Vagina (tissue), 2 donors: ENCODE data around the gene MRPL18. TPM values are rescaled to one million over a fixed set of nuclear protein-coding genes. Genes with fewer than 3 reads are reported as not detected.
A peak's percentile ranks its signal among the peaks of the same experiment; 100 is the strongest.

Source experiments
- DNase-seq, 2 donors: peaks; one replicate each; pipeline ENCODE4 v3.0.0-alpha.2; 2017; ENCODE audit errors: extremely low spot score in 2 of 2
- H3K27ac ChIP-seq: fragments of 200-600 bp; sonication (generic); one replicate; pipeline ENCODE4 v1.5.1; 2019
- H3K27me3 ChIP-seq: fragments of 200-600 bp; sonication (generic); one replicate; pipeline ENCODE4 v1.5.1; 2019
- H3K36me3 ChIP-seq, 2 donors: fragments of 200-600 bp; sonication (generic); one replicate each; pipeline ENCODE4 v1.5.1; 2017 to 2019
- H3K4me1 ChIP-seq: fragments of 200-600 bp; sonication (generic); one replicate; pipeline ENCODE4 v1.5.1; 2019
- H3K4me3 ChIP-seq, 2 donors: fragments of 200-600 bp; sonication (generic); 1 replicate in 1 of 2; 2 replicates in 1 of 2; pipeline ENCODE4 v1.5.1; 2016 to 2019
- H3K9me3 ChIP-seq: fragments of 200-600 bp; sonication (generic); one replicate; pipeline ENCODE4 v1.5.1; 2019
- POLR2A ChIP-seq, 2 donors: fragments of 450-650 bp; IDR thresholded peaks; one replicate each; pipeline ENCODE4 v1.6.1; 2017; ENCODE audit warnings: antibody characterized with exemption in 2 of 2, mild to moderate bottlenecking in 2 of 2, moderate library complexity in 2 of 2
- POLR2AphosphoS5 ChIP-seq, 2 donors: sonication (generic); formaldehyde crosslinking; IDR thresholded peaks; one replicate each; pipeline ENCODE4 v1.9.0; 2017; ENCODE audit warnings: antibody characterized with exemption in 2 of 2, mild to moderate bottlenecking in 2 of 2, low read depth in 1 of 2; ENCODE audit not compliant: insufficient read depth in 1 of 2
- intact Hi-C: fragments of 100-400 bp; cut with DNase I; formaldehyde crosslinking; loops from one replicate; pipeline ENCODE4 v1.15.1; 2023
- total RNA-seq: library from RNA; depleted of rRNA; stranded (reverse); fragments of >200 nt; gene quantifications from one replicate; pipeline ENCODE4 v1.2.3, GENCODE V29; 2016
- TF ChIP-seq, protein P1 (sequence below), 3 experiments: fragments of 450-650 bp in 2 of 3; fragments of 200-600 bp in 1 of 3; sonication (generic) in 1 of 3; IDR thresholded peaks; one replicate each; pipeline ENCODE4 v1.5.1; 2017 to 2019; ENCODE audit warnings: antibody characterized with exemption in 3 of 3, mild to moderate bottlenecking in 2 of 3, moderate library complexity in 2 of 3

Gene MRPL18
- total RNA-seq, 1 donor from 2014 or later = 58.7 TPM

DNA sequence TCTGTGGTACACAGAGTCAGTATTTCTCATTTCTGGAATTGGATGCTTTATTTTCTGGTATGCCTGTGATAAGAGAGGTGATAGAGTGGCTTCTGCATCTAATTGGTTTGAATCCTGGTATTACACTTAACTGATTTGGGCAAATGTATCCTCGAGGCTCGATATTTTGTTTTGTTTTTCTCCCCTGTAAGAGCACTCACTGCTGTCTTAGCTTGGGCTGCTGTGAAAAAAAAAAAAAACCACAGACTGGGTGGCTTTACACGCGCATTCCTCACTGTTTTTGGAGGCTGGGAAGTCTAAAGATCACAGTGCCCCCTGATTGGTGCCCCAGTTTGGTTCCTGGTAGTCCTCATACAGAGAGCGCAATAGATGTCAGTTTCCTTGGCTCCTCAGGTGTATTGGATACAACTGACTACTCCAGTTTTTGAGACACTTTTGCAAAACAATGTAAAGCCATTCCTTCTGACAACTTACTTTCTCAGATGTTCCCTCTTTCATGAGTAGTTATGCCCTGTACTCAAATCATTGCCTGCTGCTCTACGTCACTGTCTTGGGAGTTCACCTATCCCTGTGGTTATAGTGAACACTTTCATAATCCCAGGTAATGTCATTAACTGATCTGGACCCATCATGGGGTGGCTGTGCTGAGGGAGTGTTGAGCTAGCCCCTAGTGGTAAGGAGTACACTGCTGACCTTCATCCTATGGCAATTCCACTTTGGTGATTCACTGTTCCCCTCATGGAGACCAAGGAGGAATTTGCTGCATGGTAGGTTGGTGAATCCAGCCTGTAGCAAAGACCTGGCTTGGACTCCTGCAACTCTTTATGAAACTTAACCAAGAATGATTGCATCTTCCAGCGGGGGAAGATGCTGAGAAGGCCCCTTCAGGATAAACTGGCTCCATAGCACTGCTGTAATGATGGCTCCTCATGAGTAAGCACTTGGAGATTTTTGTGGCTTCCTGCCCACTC lies 32.0 kb upstream of the MRPL18 start:
- Histone ChIP-seq H3K27me3 (no peaks in the 10 kb centered on the region), H3K9me3 (no peaks in the 10 kb centered on the region), H3K36me3 (peaks cover 0 to 45% of the 10 kb centered on the region in 2 donors), H3K4me1 (peaks cover 25% of the 10 kb centered on the region), H3K27ac (no peak overlapping the region), H3K4me3 (no peak overlapping the region)
- no peak for DNase-seq
- TF ChIP-seq POLR2A (IDR thresholded peaks at IDR 0.05) = no peak
- intact Hi-C loops = no loop called here

DNA sequence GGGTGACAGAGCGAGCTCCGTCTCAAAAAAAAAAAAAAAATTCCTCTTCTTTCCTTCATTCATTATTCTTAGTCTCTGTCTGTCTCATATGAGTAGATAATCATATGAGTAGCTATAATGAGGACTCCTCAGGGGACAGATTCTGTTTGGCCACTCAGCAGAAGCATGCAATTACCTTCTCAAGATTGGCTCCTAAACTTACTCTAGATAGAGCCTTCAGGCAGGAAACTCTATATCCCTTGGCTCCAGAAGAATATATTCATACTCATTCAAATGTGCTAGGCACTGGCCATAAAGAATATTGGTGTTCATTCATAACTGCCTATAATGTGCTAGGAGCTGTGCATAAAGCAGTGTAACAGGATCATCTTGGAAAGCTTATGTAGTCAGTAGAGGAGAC lies 30.6 kb upstream of the MRPL18 start:
- Histone ChIP-seq H3K4me3 (no peak overlapping the region), H3K27ac (no peak overlapping the region), H3K27me3 (no peaks in the 10 kb centered on the region), H3K4me1 (peaks cover 25% of the 10 kb centered on the region), H3K9me3 (no peaks in the 10 kb centered on the region), H3K36me3 (peaks cover 0 to 38% of the 10 kb centered on the region in 2 donors)
- TF ChIP-seq, protein P1, sequence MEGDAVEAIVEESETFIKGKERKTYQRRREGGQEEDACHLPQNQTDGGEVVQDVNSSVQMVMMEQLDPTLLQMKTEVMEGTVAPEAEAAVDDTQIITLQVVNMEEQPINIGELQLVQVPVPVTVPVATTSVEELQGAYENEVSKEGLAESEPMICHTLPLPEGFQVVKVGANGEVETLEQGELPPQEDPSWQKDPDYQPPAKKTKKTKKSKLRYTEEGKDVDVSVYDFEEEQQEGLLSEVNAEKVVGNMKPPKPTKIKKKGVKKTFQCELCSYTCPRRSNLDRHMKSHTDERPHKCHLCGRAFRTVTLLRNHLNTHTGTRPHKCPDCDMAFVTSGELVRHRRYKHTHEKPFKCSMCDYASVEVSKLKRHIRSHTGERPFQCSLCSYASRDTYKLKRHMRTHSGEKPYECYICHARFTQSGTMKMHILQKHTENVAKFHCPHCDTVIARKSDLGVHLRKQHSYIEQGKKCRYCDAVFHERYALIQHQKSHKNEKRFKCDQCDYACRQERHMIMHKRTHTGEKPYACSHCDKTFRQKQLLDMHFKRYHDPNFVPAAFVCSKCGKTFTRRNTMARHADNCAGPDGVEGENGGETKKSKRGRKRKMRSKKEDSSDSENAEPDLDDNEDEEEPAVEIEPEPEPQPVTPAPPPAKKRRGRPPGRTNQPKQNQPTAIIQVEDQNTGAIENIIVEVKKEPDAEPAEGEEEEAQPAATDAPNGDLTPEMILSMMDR (IDR thresholded peaks at IDR 0.05) = no peak
- TF ChIP-seq POLR2AphosphoS5 (IDR thresholded peaks at IDR 0.05; ENCODE audit: insufficient read depth in 1 of 2, low read depth in 1 of 2) (no peak), POLR2A (IDR thresholded peaks at IDR 0.05) (no peak)
- intact Hi-C loops = loop anchor here (5.0 kb wide), 1 partner anchor 32 kb away; the partner anchor contains the start of gene WTAP
- no peak for DNase-seq

DNA sequence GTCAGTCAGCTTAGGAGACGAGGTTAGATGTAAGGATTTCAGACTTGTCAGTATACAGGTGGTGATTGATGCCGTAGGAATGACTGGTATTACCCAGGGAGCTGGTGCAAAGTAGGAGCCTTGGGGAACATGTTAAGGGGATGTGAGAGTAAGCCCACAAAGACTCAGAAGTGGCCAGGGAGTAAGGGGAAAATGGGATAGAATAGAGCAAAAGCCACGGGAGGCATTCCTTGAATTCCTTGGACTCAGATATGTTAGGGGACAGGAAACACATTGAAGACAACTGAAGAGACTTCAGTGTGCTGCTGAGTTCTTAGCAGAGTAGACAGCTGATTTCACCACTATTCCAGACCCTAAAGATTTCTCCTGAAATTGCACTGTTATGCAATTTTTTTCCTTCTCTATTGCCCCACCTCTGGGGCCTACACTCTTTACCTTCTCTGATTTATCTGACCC lies 29.6 kb upstream of the MRPL18 start:
- no peaks in the 10 kb centered on the region for H3K27me3 ChIP-seq
- no peak for DNase-seq
- H3K4me1 ChIP-seq = peaks cover 25% of the 10 kb centered on the region
- TF ChIP-seq POLR2AphosphoS5 (IDR thresholded peaks at IDR 0.05; ENCODE audit: insufficient read depth in 1 of 2, low read depth in 1 of 2) (no peak), POLR2A (IDR thresholded peaks at IDR 0.05) (no peak)
- TF ChIP-seq, protein P1 (IDR thresholded peaks at IDR 0.05) = no peak
- no peak overlapping the region for H3K4me3 ChIP-seq
- peaks cover 0 to 30% of the 10 kb centered on the region in 2 donors for H3K36me3 ChIP-seq
- intact Hi-C loops = loop anchor here (5.0 kb wide), 1 partner anchor 33 kb away; the partner anchor contains the start of gene WTAP
- H3K27ac ChIP-seq = peak overlapping the region; percentile 98
- H3K9me3 ChIP-seq = no peaks in the 10 kb centered on the region

DNA sequence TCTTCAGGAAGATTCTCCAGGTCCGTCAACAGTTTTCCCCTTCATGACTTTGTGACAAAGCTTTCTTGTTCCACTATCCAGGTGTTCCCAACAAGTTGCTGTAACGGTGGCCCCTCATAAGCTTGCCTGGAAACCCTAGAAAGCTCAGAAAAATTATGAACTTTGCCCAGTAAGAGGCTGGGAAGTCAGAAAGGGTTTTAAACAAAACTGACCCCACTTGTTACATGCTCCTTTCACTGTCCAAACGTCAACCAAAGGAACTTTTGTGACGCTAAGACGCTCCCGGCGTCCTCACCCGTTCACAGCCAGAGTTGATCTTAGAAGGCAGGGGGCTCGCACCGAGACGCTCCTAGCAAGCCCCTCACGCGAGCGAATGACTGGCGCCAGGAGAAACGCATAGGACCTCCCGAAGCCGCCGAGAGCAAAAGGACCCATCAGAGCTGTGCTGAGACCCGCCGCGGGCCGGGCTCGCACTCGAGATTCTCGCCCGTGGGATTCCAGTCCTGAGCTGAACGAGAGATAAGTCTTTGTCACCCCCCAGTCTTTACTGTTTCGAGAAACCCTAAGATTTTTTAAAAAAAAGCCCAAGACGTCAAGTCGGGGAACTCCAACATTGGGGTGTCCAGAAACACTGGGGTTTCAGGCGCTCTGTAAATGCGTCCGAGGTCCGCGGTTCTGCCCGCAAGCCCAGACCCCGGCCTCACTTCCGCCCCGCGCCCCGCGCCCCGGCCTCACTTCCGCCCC lies 29.0 kb upstream of the MRPL18 start:
- intact Hi-C loops = loop anchor here (5.0 kb wide), 1 partner anchor 34 kb away; the partner anchor contains the start of gene WTAP
- TF ChIP-seq, protein P1 (IDR thresholded peaks at IDR 0.05) = no peak
- TF ChIP-seq POLR2A (IDR thresholded peaks at IDR 0.05) (no peak), POLR2AphosphoS5 (IDR thresholded peaks at IDR 0.05; ENCODE audit: insufficient read depth in 1 of 2, low read depth in 1 of 2) (no peak)
- H3K9me3 ChIP-seq = no peaks in the 10 kb centered on the region
- H3K27me3 ChIP-seq = no peaks in the 10 kb centered on the region
- H3K36me3 ChIP-seq = peaks cover 0 to 24% of the 10 kb centered on the region in 2 donors
- no peak for DNase-seq
- peak overlapping the region; percentile 98 for H3K27ac ChIP-seq
- peak overlapping the region; percentile 60 to 79 for H3K4me3 ChIP-seq
- peaks cover 25% of the 10 kb centered on the region for H3K4me1 ChIP-seq
